Measurements from ENCODE around the gene OTUD4.
"Not testable (repeated sequence)": the region's sequence is repeated elsewhere in the genome, so short reads cannot be mapped to it uniquely, and the experiment has no call there.

OTUD4 gene

GRCh38 chr4:145195167-145195952, 15.0 kb upstream of the OTUD4 start:
- H3K4me3 ChIP-seq (ENCODE audit: low read depth, low read length): no peak overlapping the region
- no peak for TF ChIP-seq CTCF (IDR thresholded peaks at IDR 0.05; ENCODE audit: low read depth, low read length, missing control alignments)

GRCh38 chr4:145189981-145190380, 9.6 kb upstream of the OTUD4 start:
- no peak for DNase-seq (ENCODE audit: low read depth)
- TF ChIP-seq CTCF (IDR thresholded peaks at IDR 0.05; ENCODE audit: low read depth, low read length, missing control alignments): no peak
- no peak overlapping the region for H3K4me3 ChIP-seq (ENCODE audit: low read depth, low read length)

More at GRCh38 chr4:145195167-145195952, 15.0 kb upstream of the OTUD4 start:
- DNase-seq (ENCODE audit: low read depth): no peak

- TF ChIP-seq CTCF (IDR thresholded peaks at IDR 0.05; ENCODE audit: low read depth, low read length, missing control alignments): no peak
- H3K4me3 ChIP-seq (ENCODE audit: low read depth, low read length): no peak overlapping the region; the same call in 1 of the 2 replicates
- no peak for DNase-seq (ENCODE audit: low read depth)
Measured at GRCh38 chr4:145186729-145187128, 6.3 kb upstream of the OTUD4 start.

GRCh38 chr4:145183581-145183980, 3.2 kb upstream of the OTUD4 start:
- no peak for TF ChIP-seq CTCF (IDR thresholded peaks at IDR 0.05; ENCODE audit: low read depth, low read length, missing control alignments)
- no peak for DNase-seq (ENCODE audit: low read depth)
- no peak overlapping the region for H3K4me3 ChIP-seq (ENCODE audit: low read depth, low read length)

GRCh38 chr4:145183023-145183422, 2.6 kb upstream of the OTUD4 start:
- H3K4me3 ChIP-seq (ENCODE audit: low read depth, low read length): no peak overlapping the region
- no peak for TF ChIP-seq CTCF (IDR thresholded peaks at IDR 0.05; ENCODE audit: low read depth, low read length, missing control alignments)
- DNase-seq (ENCODE audit: low read depth): no peak

- no peak for TF ChIP-seq CTCF (IDR thresholded peaks at IDR 0.05; ENCODE audit: low read depth, low read length, missing control alignments)
- H3K4me3 ChIP-seq (ENCODE audit: low read depth, low read length): no peak overlapping the region
- DNase-seq (ENCODE audit: low read depth): no peak
Measured at GRCh38 chr4:145182222-145182621, 1.8 kb upstream of the OTUD4 start.

GRCh38 chr4:145181091-145181501, 707 bp upstream of the OTUD4 start:
- no peak for DNase-seq (ENCODE audit: low read depth)
- H3K4me3 ChIP-seq (ENCODE audit: low read depth, low read length): peak overlapping the region; percentile 58
- no peak for TF ChIP-seq CTCF (IDR thresholded peaks at IDR 0.05; ENCODE audit: low read depth, low read length, missing control alignments)

GRCh38 chr4:145179861-145180297, 510 bp downstream of the OTUD4 start:
- not testable (repeated sequence) for DNase-seq (ENCODE audit: low read depth)
- H3K4me3 ChIP-seq (ENCODE audit: low read depth, low read length): peak overlapping the region; percentile 58

All from GM12864 (cell line).